ENCODE data around the gene TGM2.
A peak's percentile ranks its signal among the peaks of the same experiment; 100 is the strongest.
"Not testable (repeated sequence)": the region's sequence is repeated elsewhere in the genome, so short reads cannot be mapped to it uniquely, and the experiment has no call there.

The TGM2 gene

DNA sequence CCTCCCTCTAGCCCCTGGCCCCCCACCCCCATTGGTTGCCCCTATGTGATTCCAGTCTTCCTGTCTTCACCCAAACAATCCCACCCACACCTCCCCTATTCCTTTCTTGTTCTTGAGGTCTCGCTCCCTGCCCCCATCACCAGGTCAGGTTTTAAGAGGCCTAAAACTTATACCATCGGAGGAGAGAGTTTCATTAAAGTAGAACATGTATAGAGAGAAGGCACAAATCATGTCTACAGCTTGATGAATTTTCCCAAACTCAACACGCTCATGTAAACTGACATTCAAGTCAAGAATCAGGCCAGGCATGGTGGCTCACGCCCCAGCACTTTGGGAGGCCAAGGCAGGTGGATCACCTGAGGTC, 44.5 kb downstream of the TGM2 start:
- peak; percentile 26 for FAIRE-seq
- no peak for DNase-seq (ENCODE audit: insufficient read length, low spot score)

DNA sequence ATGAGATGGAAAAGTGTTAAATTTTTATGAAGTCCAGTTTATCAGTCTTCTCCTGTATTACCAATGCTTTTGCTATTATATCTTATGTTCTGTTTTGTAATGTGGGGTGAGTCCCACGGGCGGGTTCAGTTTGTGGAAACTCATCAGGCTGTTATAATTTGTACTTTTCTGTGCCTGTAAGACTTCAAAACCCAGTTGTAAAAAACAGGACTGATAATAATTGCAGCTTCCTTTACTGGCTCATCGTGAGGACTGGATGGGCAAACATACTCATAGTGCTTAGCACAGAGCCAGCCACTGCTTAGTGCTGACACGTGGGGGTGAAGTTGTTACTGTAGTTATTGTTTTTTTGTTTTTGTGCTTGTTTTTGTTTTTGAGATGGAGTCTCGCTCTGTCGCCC, 45.6 kb downstream of the TGM2 start:
- FAIRE-seq (peak; percentile 51), DNase-seq (ENCODE audit: insufficient read length, low spot score) (no peak)

DNA sequence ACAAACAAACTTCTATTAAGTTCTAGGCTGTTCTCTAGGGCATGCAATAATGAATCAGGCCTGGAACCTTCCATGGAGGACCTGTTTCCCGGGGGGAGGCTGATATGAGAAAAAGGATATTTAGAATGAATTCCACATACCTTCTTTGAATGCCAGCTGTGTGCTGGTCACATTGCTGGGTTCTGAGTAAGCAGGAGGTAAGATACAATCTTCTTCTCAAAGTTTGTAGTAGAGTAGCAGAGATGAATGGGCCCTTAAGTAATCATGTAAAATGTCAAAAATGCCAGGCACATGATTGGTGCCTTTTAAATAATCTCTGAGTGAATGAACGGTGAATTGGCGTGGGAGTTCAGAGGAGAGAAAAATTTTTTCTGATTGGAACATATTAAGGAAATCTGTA, 47.4 kb downstream of the TGM2 start:
- FAIRE-seq = peak; percentile 91
- DNase-seq (ENCODE audit: insufficient read length, low spot score) = peak; percentile 86

DNA sequence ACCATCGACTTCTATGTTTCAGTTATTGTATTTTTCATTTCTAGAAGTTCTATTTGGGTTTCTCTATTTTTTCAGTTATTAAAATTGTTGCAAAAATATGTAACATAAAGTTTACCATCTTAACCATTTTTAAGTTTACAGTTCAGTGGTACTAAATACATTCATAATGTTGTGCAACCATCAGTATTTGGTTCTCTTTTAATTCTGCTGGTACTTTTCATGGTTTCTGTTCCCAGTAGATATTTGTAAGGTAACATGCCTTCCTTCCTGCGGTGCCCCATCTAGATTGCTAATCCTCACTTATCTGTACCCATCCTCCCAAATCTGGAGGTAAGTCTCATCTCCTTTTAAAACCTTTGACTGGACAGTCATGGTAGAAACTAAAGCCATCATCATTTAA, 47.9 kb downstream of the TGM2 start:
- DNase-seq (ENCODE audit: insufficient read length, low spot score) (no peak), FAIRE-seq (no peak)

DNA sequence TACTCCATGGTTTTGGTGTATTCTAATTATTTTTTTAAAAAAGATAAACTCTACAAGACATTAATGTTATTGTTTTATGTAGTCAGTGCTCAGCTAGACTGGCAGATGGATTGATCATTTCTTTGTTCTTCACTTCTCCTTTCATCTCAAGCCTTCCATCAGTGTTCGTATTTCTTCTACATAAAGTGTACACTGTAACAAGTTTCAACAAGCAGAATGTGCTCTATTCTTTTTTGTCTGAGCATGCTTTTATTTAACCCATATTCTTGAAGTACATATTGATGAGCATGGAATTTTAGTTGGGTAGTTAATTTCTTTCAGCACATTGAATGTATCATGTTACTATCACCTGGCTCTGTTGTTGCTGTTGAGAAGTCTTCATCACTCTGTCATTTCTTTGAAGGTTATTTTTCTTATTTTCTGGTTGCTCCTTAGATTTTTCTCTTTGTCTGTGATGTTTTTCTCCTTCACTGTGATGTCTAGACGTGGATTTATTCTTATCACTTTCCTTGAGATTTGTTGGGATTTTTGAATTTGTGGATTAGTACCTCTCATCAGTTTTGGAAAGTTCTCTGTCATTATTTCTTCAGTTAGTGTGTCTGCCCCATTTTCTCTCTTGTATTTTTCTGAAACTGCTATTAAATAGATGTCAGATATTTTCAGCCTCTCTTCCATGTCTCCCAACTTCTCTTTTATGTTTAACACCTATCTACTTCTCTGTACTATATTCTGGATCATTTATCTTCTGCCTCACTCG, 48.5 kb downstream of the TGM2 start:
- FAIRE-seq (no peak), DNase-seq (ENCODE audit: insufficient read length, low spot score) (no peak)

DNA sequence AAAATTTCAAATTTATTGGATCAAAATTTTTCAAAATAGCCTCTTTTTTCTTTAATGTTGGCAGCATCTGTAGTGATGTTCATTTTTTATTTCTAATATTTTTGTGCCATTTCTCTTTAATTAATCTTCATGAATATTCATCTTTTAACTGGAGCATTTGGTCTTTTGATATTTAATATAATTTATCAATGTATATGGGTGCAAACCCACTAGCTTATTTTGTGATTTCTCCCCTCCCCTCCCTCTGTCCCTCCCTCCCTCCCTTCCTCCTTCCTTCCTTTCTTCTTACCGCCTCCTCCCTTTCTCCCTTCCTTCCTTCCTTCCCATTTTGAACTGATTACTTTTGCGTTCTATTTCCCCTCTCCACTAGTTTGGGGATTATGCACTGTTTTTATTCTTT, 49.2 kb downstream of the TGM2 start:
- DNase-seq (ENCODE audit: insufficient read length, low spot score) (no peak), FAIRE-seq (no peak)

DNA sequence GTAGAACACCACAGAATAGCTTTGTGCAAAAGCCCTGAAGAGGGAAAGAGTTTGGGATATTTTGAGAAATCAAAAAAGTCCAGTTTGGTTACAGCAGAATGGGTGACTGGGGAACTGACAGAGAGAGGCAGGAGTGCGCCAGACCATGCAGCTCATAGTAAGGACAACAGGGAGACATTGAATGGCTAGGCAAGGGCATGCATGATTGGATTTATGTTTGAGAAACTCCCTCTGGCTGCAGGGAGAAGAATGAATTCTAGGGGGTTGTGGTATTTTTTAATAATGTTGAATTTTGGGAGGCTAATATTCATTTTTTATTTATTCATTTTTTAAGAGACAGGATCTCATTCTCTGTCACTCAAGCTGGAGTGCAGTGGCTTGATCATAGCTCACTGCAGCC, 49.9 kb downstream of the TGM2 start:
- FAIRE-seq (peak; percentile 49), DNase-seq (ENCODE audit: insufficient read length, low spot score) (no peak)

DNA sequence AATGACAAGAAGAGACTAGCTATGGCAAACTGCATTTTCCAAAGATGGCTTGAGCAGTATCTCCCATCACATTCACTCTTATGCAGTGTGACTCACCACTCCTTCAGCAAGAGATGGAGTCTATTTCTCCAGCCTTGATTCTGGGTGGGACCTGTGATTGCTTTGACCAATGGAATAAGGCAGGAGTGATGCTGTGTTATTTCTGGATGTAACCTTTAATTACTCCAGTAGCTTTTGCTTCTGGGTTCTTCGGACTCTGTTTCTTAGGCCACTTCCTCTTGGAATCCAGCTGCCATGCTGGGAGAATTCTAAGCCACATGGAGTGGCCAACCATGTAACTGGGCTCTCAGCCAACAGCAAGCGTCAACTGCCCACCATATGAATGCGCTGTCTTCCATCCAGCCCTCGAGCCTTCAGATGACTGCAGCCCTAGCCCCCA, 50.7 kb downstream of the TGM2 start:
- FAIRE-seq (no peak), DNase-seq (ENCODE audit: insufficient read length, low spot score) (no peak)

DNA sequence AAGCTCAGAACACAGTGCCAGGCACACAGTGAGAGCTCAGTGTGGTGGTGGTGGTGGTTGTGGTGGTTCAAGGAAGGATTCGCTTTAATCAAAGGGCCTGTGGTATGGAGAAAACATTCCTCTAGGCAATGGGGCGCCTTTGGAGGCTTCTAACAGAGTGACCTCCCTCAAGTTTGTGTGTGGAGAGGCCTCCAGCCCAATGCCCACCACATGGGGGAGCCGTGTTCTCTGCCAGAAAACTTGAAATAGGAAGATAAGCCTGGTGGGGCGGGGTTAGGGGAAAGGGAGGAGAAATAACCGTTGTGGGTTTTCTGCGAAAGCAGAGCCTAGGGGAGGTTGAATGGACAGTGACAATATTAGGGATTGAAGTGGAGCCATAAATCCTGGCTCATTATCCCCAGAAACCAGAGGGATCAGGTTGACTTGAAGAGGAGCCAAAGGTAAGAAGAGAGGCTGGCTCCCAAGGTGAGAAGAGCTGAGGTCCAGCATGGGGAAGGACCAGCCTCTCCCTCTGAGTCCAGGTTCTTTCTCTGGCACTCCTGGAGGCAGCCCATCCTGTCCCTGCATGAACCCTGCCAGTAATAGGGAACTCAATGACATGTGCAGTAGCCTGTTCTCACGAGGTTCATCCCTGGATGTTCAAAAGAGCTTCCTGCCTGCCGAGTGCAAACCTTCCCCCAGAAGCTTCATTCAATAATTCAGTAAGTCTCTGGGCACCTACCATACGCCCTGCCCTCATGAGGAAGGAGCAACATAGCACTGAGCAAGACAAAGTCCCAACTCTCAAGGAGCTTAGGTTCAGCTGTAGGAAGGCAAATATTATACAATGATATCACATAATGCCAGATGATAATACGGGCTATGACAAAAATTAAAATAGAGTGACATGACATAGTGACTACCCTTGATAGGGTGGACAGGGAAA, 51.4 kb downstream of the TGM2 start:
- peak; percentile 73 for FAIRE-seq
- DNase-seq (ENCODE audit: insufficient read length, low spot score) = peak; percentile 51

DNA sequence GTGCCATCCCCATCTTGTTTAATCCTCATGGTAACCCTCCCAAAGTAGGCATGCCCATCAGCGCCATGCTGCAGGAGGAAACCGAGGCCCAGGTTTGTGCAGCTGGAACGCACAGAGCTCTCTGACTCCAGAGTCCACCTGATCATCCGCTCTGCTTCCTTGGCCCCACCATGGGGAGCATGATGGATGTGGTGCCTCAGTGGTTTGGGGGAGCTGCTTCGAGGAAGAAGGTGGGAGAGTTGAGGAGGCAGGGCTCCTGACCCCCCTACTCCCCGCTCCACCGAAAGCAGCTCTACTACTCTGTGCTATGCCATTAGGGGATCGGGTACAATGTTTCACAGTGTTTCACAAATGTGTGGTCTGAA, 52.2 kb downstream of the TGM2 start:
- FAIRE-seq (peak; percentile 20), DNase-seq (ENCODE audit: insufficient read length, low spot score) (no peak)

DNA sequence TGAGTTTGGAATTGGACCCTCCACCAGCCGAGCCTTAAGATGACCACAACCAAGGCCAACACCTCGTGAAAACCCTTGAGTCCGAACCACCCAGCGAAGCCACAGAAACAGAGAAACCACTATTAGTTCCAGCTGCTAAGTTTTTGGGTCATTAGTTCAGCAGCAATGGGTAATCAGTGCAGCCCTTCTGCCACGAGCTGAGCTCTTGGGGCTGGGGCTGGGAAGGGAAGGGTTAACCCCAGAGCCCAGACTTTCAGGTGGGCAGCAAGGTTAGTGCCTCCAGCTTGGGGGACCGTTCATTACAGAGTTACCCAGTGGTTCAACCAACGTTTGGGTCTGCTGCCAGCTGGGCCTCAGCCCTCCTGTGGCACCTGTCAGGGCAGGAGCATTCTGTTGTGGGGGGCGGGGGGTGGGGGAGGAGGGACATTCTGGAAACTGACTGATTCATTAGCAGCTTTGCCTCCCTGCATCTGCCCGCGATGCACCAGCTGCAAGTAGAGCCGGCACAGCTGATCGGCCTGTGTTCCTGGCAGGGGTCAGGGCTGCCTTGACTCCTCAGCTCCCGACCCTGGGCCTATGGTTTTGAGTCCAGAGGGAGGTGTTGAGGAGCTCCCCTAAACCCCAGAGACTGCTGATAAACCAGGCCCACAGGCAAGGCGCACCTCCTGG, 52.7 kb downstream of the TGM2 start:
- FAIRE-seq (no peak), DNase-seq (ENCODE audit: insufficient read length, low spot score) (no peak)

DNA sequence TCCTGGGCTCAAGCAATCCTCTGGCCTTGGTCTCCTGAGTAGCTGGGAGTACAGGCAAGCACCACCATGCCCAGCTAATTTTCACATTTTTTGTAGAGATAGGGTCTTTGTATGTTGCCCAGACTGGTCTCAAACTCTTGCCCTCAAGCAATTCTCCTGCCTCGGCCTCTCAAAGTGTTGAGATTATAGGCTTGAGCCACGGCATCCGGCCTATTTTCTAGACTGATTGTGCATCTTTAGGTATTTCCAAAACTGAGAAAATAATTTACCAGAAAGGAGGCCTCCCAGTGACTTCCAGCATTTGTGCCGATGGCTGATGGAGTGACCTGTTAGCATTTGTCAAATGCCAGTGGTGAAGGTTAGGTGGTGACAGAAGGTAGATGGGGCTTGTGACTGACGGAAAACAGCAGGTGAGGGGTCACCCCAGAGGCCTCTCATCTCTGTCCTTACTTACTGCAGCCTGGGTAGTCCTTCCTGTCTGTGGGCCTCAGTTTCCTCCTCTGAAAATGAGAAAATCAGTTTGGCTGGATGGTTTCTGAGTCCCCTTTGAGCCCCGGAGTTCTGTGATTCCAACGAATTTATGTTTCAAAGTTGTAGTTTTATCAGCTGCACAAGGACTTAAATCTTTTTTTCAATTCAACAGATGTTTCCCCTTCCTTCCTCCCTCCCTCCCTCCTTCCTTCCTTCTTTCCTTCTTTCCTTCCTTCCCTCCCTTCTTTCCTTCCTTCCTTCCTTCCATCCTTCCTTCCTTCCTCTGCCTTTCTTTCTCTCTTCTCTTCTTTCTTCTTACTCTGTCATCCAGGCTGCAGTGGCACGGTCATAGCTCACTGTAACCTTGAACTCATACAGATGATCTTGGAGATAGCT, 53.5 kb downstream of the TGM2 start:
- no peak for FAIRE-seq
- no peak for DNase-seq (ENCODE audit: insufficient read length, low spot score)

DNA sequence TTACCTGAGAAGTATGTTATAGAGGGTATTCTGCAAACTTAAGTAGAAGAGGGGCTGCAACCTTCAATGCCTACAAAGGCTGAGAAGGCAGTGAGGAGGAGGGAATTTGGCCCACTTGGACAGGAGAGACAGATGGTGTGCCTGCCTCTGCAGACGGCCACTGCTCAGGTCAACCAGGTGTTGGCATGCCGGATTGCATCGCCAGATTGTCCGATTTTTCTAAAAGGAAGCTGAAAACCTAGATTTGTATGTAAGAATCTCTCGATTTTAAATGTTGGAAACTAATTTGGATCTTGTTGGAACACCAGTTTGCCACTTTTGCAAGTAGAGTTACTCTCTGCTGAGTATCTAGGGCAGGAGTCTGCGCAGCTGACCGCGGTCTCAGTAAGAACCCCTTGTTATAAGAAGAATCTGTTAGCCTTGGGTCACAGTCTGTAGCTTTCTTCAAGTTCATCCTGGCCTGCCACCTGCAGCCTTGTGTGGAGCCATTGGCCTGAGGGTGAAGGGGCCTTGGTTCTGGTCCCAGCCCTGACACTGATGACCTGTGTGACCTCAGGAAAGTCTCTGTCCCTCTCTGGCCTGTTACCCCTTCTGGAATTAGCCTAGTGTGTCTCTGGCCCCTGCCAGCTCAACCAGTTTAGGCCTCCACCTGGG, 54.4 kb downstream of the TGM2 start:
- DNase-seq (ENCODE audit: insufficient read length, low spot score) = no peak
- no peak for FAIRE-seq

DNA sequence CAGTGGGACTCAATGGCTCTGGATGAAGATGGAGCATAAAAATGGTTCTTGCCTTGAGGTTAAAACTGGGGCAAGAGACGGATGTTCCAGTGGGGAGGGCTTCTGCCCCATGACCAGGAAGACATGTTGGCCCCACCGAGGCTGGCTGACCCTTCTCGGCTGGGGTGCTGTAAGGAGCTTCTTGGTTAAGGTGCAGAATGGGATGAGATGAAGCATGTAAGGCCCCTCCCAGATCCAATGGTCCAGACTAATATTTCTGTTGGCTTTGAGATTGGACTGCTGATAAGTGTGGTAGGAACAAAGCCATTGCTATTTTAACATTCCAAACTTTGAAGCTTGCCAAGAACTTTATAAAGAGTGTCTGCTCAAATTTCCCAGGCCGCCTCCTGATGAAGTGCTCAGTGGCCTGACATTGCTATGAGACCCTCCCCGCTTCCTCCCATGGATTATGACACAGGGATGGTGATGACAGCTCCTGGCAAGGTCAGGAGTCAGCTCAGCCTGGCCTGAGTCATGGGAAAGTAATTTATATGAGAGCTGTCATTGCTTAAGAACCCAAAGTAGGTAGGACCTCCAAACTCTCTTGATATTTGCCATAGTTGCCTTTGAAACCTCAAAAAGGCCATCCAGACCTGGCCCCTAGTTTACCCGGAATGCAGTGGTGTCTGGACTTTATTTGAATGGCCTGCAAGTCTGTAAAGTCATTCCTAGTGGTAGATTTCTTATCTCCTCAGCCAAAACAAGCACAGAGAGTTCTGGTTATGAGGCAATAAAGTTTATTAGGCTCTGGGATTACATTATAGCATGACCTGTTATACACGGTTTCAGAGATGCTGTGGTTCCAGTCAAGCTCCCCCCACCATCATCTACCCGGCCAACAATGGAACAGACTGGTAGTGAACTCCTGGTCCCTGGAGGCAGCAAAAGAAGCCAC, 55.2 kb downstream of the TGM2 start:
- peak; percentile 98 for FAIRE-seq
- DNase-seq (ENCODE audit: insufficient read length, low spot score) = peak; percentile 98

DNA sequence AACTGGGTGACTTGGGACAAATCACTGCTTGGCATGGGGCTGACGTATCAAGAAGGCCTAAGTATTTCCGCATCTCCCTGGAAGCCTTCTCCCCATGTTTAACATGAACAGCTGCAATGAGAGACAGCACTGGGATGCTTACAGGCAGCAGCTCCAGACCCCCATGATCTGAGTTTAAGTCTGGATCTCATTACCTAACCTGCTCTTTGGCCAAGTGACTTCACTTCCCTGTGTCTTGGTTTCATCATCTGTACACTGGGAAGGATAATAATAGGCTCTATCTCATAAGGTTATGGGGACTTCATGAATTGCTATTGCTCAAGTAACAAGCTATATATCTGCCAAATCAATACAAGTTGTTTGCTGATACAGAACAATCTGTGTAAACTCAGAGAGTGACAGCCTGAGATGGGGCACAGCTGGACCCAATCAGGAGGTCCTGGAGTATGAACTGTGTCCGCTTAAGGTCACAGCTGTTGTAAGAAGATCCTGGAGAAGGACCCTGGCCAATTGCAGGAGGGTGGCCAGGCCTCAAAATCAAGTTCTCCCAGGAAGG, 56.0 kb downstream of the TGM2 start:
- FAIRE-seq = no peak
- DNase-seq (ENCODE audit: insufficient read length, low spot score) = no peak

DNA sequence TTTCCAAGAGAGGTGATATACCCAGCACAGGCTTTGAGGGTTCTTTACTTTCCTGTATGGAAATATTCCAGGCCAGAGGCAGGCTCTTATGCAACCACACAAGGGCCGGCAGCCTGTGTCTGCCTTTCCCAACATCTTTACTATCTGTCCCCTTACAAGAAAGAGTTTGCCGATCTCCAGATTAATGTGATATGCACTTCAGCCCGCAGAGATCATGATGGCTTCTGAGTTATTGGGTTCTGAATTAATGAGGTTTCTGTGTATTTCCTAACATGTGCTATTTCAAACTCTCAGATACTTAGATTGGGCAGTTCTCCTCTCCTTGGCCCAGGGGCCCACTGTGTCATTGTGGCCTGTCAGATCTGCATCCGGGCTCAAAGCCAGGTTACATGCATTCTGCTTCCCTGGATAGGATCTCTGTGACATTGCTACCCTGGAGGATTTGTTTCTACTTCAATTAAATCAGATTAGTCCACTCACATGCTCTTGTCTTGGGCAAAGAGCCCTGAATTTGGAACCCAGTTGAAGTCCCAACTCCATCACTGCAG, 56.6 kb downstream of the TGM2 start:
- no peak for FAIRE-seq
- no peak for DNase-seq (ENCODE audit: insufficient read length, low spot score)

DNA sequence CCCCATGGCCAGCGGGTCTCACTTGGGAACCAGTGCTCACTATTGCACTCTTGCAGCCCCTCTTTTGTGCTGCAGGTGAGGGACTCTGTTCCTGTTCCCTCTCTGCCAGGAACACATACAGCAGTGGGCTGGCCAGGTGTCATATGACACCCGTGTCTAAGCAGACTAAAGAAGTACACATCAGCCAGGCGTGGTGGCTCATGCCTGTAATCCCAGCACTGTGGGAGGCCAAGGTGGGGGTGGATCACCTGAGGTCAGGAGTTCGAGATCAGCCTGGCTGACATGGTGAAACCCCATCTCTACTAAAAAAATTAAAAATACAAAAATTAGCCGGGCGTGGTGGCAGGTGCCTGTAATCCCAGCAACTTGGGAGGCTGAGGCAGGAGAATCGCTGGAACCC, 57.2 kb downstream of the TGM2 start:
- not testable (repeated sequence) for DNase-seq (ENCODE audit: insufficient read length, low spot score); FAIRE-seq

DNA sequence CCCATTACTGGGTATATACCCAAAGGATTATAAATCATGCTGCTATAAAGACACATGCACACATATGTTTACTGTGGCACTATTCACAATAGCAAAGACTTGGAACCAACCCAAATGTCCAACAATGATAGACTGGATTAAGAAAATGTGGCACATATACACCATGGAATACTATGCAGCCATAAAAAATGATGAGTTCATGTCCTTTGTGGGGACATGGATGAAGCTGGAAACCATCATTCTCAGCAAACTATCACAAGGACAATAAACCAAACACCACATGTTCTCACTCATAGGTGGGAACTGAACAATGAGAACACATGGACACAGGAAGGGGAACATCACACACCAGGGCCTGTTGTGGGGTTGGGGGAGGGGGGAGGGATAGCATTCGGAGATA, 57.7 kb downstream of the TGM2 start:
- FAIRE-seq = not testable (repeated sequence)

More for the DNA sequence above, 57.7 kb downstream of the TGM2 start:
- not testable (repeated sequence) for DNase-seq (ENCODE audit: insufficient read length, low spot score)
